Right renal cortex interstitium (tissue), 3 donors: ENCODE measurements around the gene ANKS6. TPM values are rescaled to one million over a fixed set of nuclear protein-coding genes. Genes with fewer than 3 reads are reported as not detected.
A peak's percentile ranks its signal among the peaks of the same experiment; 100 is the strongest.
"Not testable (repeated sequence)": the region's sequence is repeated elsewhere in the genome, so short reads cannot be mapped to it uniquely, and the experiment has no call there.

Source experiments
- DNase-seq, 3 donors: peaks; one replicate each; pipeline ENCODE4 v3.0.0-alpha.2; 2013; ENCODE audit warnings: low read depth in 3 of 3, low spot score in 2 of 3
- polyA plus RNA-seq, 3 donors: library from polyadenylated mRNA; unstranded; fragments of 120-200 nt; gene quantifications; one replicate each; pipeline ENCODE4 v1.2.1, GENCODE V29; 2013; ENCODE audit not compliant: insufficient read length in 3 of 3

ANKS6 gene
- polyA plus RNA-seq, 3 donors, result 21.0 to 22.4 (median 21.9) TPM

GRCh38 chr9:98708103-98708932 is 88.0 kb downstream of the ANKS6 start:
- no peak for DNase-seq

- peak; percentile 60 to 76 (median 63) for DNase-seq
These were observed 88.9 kb downstream of the ANKS6 start for GRCh38 chr9:98707166-98708102.

GRCh38 chr9:98706651-98707165 is 89.6 kb downstream of the ANKS6 start:
- DNase-seq, result peak in 1 of 3 donors; percentile 35

- no peak for DNase-seq
These were observed 93.4 kb downstream of the ANKS6 start for GRCh38 chr9:98702835-98703380.

- DNase-seq, result no peak
These were observed 94.0 kb downstream of the ANKS6 start for GRCh38 chr9:98702340-98702739.

- no peak for DNase-seq
These were observed 94.8 kb downstream of the ANKS6 start for GRCh38 chr9:98701576-98701975.

- DNase-seq, result no peak
These were observed 95.6 kb downstream of the ANKS6 start for GRCh38 chr9:98700801-98701200.

- DNase-seq, result no peak
These were observed 97.5 kb downstream of the ANKS6 start for GRCh38 chr9:98698856-98699255.

- DNase-seq, result no peak
These were observed 101.4 kb downstream of the ANKS6 start for GRCh38 chr9:98694943-98695342.

GRCh38 chr9:98692392-98692791 is 104.0 kb downstream of the ANKS6 start:
- no peak for DNase-seq

GRCh38 chr9:98691890-98692289 is 104.5 kb downstream of the ANKS6 start:
- DNase-seq, result no peak

GRCh38 chr9:98690686-98691085 is 105.7 kb downstream of the ANKS6 start:
- no peak for DNase-seq

GRCh38 chr9:98688710-98689495 is 107.5 kb downstream of the ANKS6 start:
- DNase-seq, result no peak

GRCh38 chr9:98687911-98688310 is 108.4 kb downstream of the ANKS6 start:
- DNase-seq, result no peak

GRCh38 chr9:98686961-98687855 is 109.1 kb downstream of the ANKS6 start:
- no peak for DNase-seq

GRCh38 chr9:98684816-98685215 is 111.5 kb downstream of the ANKS6 start:
- DNase-seq, result not testable (repeated sequence)
